T-helper 17 cell (primary cell): ENCODE results near the gene ZNF587B. TPM values are rescaled to one million over a fixed set of nuclear protein-coding genes. Genes with fewer than 3 reads are reported as not detected.
"Not testable (repeated sequence)": the region's sequence is repeated elsewhere in the genome, so short reads cannot be mapped to it uniquely, and the experiment has no call there.

Experiments used
- ATAC-seq: fragments of 150-1000 bp; cut with Tn5 transposase; 2 replicates; pipeline ENCODE4 v1.10.0; 2021; ENCODE audit warnings: mild to moderate bottlenecking, moderate library complexity
- DNase-seq, 3 donors: peaks; one replicate each; pipeline versions ENCODE4 v3.0.0 to v3.0.0-alpha.2; 2020 to 2021
- H3K9me3 ChIP-seq: one replicate; pipeline ENCODE4 v1.7.0; 2013; ENCODE audit warnings: low read length, mild to moderate bottlenecking; ENCODE audit not compliant: control insufficient read depth, poor library complexity, severe bottlenecking
- H3K27ac Mint-ChIP-seq: one replicate; pipeline ENCODE4 v1.8.0; 2022; ENCODE audit warnings: mild to moderate bottlenecking, moderate library complexity, mixed read lengths
- H3K27me3 Mint-ChIP-seq: one replicate; pipeline ENCODE4 v1.8.0; 2022; ENCODE audit warnings: mixed read lengths
- H3K36me3 Mint-ChIP-seq: one replicate; pipeline ENCODE4 v1.8.0; 2022; ENCODE audit warnings: low read depth, mixed read lengths
- H3K4me1 Mint-ChIP-seq: one replicate; pipeline ENCODE4 v1.8.0; 2022; ENCODE audit warnings: mild to moderate bottlenecking, mixed read lengths
- H3K4me3 Mint-ChIP-seq: one replicate; pipeline ENCODE4 v1.8.0; 2022; ENCODE audit warnings: mild to moderate bottlenecking, moderate library complexity, mixed read lengths
- total RNA-seq, 4 donors: library from RNA in 2 of 4; stranded (reverse) in 2 of 4; gene quantifications; one replicate each; pipeline ENCODE4 v1.2.3 and lab custom pipeline; 2022 to 2026

Gene ZNF587B
- total RNA-seq, 2 donors from 2014 or later: 19.0 to 23.3 TPM

- H3K27ac Mint-ChIP-seq: peak overlapping the region; percentile 97
- H3K27me3 Mint-ChIP-seq, DNase-seq, H3K36me3 Mint-ChIP-seq, ATAC-seq, H3K9me3 ChIP-seq: not testable (repeated sequence)
- H3K4me3 Mint-ChIP-seq: peak overlapping the region; percentile 75
- H3K4me1 Mint-ChIP-seq: peaks cover 30% of the 10 kb centered on the region
Observed at GRCh38 chr19:57812975-57813820, 16.9 kb upstream of the ZNF587B start.

- Mint-ChIP-seq H3K36me3 (peaks cover 4% of the 10 kb centered on the region), H3K27ac (peak overlapping the region; percentile 97), H3K27me3 (no peaks in the 10 kb centered on the region), H3K4me1 (peaks cover 30% of the 10 kb centered on the region), H3K4me3 (peak overlapping the region; percentile 98)
- no peaks in the 10 kb centered on the region for H3K9me3 ChIP-seq
- DNase-seq (no peak), ATAC-seq (no peak)
Observed at GRCh38 chr19:57813919-57814504, 16.1 kb upstream of the ZNF587B start.

GRCh38 chr19:57814505-57815246, 15.4 kb upstream of the ZNF587B start, which contains the start of gene ZNF552:
TSS of gene ZNF552 (minus strand) at chr19:57814913. CDS start at chr19:57814743, 170 bp downstream.
- Mint-ChIP-seq H3K4me1 (peaks cover 35% of the 10 kb centered on the region), H3K36me3 (peaks cover 4% of the 10 kb centered on the region), H3K27ac (peak within 1 kb of the TSS; percentile 97), H3K27me3 (no peaks in the 10 kb centered on the region), H3K4me3 (peak within 1 kb of the TSS; percentile 98)
- H3K9me3 ChIP-seq: no peaks in the 10 kb centered on the region
- ATAC-seq (peak; percentile 82), DNase-seq (peak; percentile 61 to 66 (median 61))

GRCh38 chr19:57815247-57816075, 14.6 kb upstream of the ZNF587B start:
- Mint-ChIP-seq H3K27ac (peak overlapping the region; percentile 97), H3K36me3 (no peaks in the 10 kb centered on the region), H3K4me3 (peak overlapping the region; percentile 98), H3K27me3 (no peaks in the 10 kb centered on the region), H3K4me1 (peaks cover 40% of the 10 kb centered on the region)
- DNase-seq (no peak), ATAC-seq (no peak)
- no peaks in the 10 kb centered on the region for H3K9me3 ChIP-seq

- ATAC-seq (no peak), DNase-seq (no peak)
- Mint-ChIP-seq H3K36me3 (no peaks in the 10 kb centered on the region), H3K27me3 (no peaks in the 10 kb centered on the region), H3K4me1 (peaks cover 45% of the 10 kb centered on the region), H3K27ac (peak overlapping the region; percentile 97), H3K4me3 (peak overlapping the region; percentile 45)
- no peaks in the 10 kb centered on the region for H3K9me3 ChIP-seq
Observed at GRCh38 chr19:57816652-57817051, 13.4 kb upstream of the ZNF587B start.

- H3K36me3 Mint-ChIP-seq: no peaks in the 10 kb centered on the region
- H3K27ac Mint-ChIP-seq: peak overlapping the region; percentile 79
- H3K27me3 Mint-ChIP-seq: no peaks in the 10 kb centered on the region
- DNase-seq (no peak), ATAC-seq (no peak)
- peaks cover 47% of the 10 kb centered on the region for H3K4me1 Mint-ChIP-seq
- no peaks in the 10 kb centered on the region for H3K9me3 ChIP-seq
- H3K4me3 Mint-ChIP-seq: peak overlapping the region; percentile 96
Observed at GRCh38 chr19:57817976-57818375, 12.1 kb upstream of the ZNF587B start.

- Mint-ChIP-seq H3K27ac (peak overlapping the region; percentile 79), H3K4me1 (peaks cover 47% of the 10 kb centered on the region)
Observed at GRCh38 chr19:57818378-57818777, 11.7 kb upstream of the ZNF587B start.

GRCh38 chr19:57819475-57820148, 10.5 kb upstream of the ZNF587B start:
- H3K27me3 Mint-ChIP-seq: no peaks in the 10 kb centered on the region
- DNase-seq (peak; percentile 59 to 71 (median 64)), ATAC-seq (peak; percentile 85)
- H3K36me3 Mint-ChIP-seq: no peaks in the 10 kb centered on the region
- H3K4me3 Mint-ChIP-seq: peak overlapping the region; percentile 96
- no peaks in the 10 kb centered on the region for H3K9me3 ChIP-seq
- peak overlapping the region; percentile 99 for H3K27ac Mint-ChIP-seq
- peaks cover 49% of the 10 kb centered on the region for H3K4me1 Mint-ChIP-seq

More at GRCh38 chr19:57818378-57818777, 11.7 kb upstream of the ZNF587B start:
- Mint-ChIP-seq H3K27me3 (no peaks in the 10 kb centered on the region), H3K36me3 (no peaks in the 10 kb centered on the region), H3K4me3 (peak overlapping the region; percentile 96)
- ATAC-seq: no peak
- no peaks in the 10 kb centered on the region for H3K9me3 ChIP-seq
- no peak for DNase-seq

- H3K9me3 ChIP-seq: no peaks in the 10 kb centered on the region
- Mint-ChIP-seq H3K36me3 (no peaks in the 10 kb centered on the region), H3K27me3 (no peaks in the 10 kb centered on the region), H3K4me1 (peaks cover 44% of the 10 kb centered on the region), H3K27ac (peak overlapping the region; percentile 99), H3K4me3 (peak overlapping the region; percentile 96)
- ATAC-seq: no peak
- no peak for DNase-seq
Observed at GRCh38 chr19:57820599-57820998, 9.5 kb upstream of the ZNF587B start.

GRCh38 chr19:57821095-57821494, 9.0 kb upstream of the ZNF587B start:
- ATAC-seq, H3K27me3 Mint-ChIP-seq, DNase-seq, H3K36me3 Mint-ChIP-seq, H3K9me3 ChIP-seq: not testable (repeated sequence)
- H3K4me3 Mint-ChIP-seq: peak overlapping the region; percentile 96
- H3K4me1 Mint-ChIP-seq: peaks cover 44% of the 10 kb centered on the region
- H3K27ac Mint-ChIP-seq: peak overlapping the region; percentile 99

GRCh38 chr19:57821501-57821900, 8.6 kb upstream of the ZNF587B start:
- H3K27me3 Mint-ChIP-seq, H3K9me3 ChIP-seq, H3K4me3 Mint-ChIP-seq, DNase-seq, H3K36me3 Mint-ChIP-seq, H3K27ac Mint-ChIP-seq, ATAC-seq: not testable (repeated sequence)
- H3K4me1 Mint-ChIP-seq: peaks cover 45% of the 10 kb centered on the region

GRCh38 chr19:57823155-57823554, 6.9 kb upstream of the ZNF587B start:
- not testable (repeated sequence) for H3K27me3 Mint-ChIP-seq, H3K4me3 Mint-ChIP-seq, H3K36me3 Mint-ChIP-seq, DNase-seq, ATAC-seq, H3K9me3 ChIP-seq
- Mint-ChIP-seq H3K4me1 (peaks cover 50% of the 10 kb centered on the region), H3K27ac (peak overlapping the region; percentile 79)
